Suprapubic skin (tissue), 4 donors: ENCODE results near the gene NFX1.
"Not testable (repeated sequence)": the region's sequence is repeated elsewhere in the genome, so short reads cannot be mapped to it uniquely, and the experiment has no call there.

Experiments used
- EP300 ChIP-seq: sonication (generic); formaldehyde crosslinking; IDR thresholded peaks from one replicate; pipeline ENCODE4 v1.6.1; 2017; ENCODE audit warnings: antibody characterized with exemption
- POLR2A ChIP-seq, 2 donors: fragments of 450-650 bp; IDR thresholded peaks; one replicate each; pipeline ENCODE4 v1.6.1; 2017; ENCODE audit warnings: antibody characterized with exemption in 2 of 2, mild to moderate bottlenecking in 2 of 2, moderate library complexity in 2 of 2
- POLR2AphosphoS5 ChIP-seq, 3 donors: sonication (generic); formaldehyde crosslinking; IDR thresholded peaks; one replicate each; pipeline ENCODE4 v1.6.1; 2017; ENCODE audit warnings: antibody characterized with exemption in 3 of 3
- TF ChIP-seq, protein P1 (sequence below), 2 donors: fragments of 200-600 bp in 1 of 2; fragments of 450-650 bp in 1 of 2; sonication (generic) in 1 of 2; IDR thresholded peaks; one replicate each; pipeline ENCODE4 v1.5.1; 2016 to 2019; ENCODE audit warnings: antibody characterized with exemption in 2 of 2, mild to moderate bottlenecking in 1 of 2, moderate library complexity in 1 of 2

DNA sequence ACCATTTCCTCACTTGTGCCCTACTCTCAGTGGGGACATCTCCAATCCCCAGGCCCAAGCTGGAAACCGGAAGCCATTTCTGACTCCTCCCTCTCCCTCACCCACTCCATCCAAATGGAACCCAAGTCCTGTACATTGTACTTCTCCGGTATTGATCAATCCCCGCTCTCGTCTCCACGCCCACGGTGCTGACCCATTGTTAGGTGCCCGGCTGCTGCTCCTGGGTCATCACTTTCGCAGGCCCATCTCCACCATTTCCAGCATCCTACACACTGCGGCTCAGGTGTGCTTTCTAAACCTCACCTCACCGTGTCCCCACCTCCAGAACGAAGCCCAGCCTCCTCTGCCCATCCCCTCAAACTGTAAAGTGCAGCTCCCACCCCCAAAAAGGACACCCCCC is 93.1 kb downstream of the NFX1 start:
- TF ChIP-seq, protein P1, sequence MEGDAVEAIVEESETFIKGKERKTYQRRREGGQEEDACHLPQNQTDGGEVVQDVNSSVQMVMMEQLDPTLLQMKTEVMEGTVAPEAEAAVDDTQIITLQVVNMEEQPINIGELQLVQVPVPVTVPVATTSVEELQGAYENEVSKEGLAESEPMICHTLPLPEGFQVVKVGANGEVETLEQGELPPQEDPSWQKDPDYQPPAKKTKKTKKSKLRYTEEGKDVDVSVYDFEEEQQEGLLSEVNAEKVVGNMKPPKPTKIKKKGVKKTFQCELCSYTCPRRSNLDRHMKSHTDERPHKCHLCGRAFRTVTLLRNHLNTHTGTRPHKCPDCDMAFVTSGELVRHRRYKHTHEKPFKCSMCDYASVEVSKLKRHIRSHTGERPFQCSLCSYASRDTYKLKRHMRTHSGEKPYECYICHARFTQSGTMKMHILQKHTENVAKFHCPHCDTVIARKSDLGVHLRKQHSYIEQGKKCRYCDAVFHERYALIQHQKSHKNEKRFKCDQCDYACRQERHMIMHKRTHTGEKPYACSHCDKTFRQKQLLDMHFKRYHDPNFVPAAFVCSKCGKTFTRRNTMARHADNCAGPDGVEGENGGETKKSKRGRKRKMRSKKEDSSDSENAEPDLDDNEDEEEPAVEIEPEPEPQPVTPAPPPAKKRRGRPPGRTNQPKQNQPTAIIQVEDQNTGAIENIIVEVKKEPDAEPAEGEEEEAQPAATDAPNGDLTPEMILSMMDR (IDR thresholded peaks at IDR 0.05) = not testable (repeated sequence)
- not testable (repeated sequence) for TF ChIP-seq POLR2AphosphoS5 (IDR thresholded peaks at IDR 0.05); EP300; POLR2A (IDR thresholded peaks at IDR 0.05)
